Measurements from ENCODE around the gene MOSMO.
A peak's percentile ranks its signal among the peaks of the same experiment; 100 is the strongest.

MOSMO gene

GRCh38 chr16:22089910-22090309 is 82.0 kb downstream of the MOSMO start:
- no peak for DNase-seq (ENCODE audit: low read depth)
- TF ChIP-seq CTCF (conservative IDR thresholded peaks at IDR 0.05; ENCODE audit: low read length) = no peak
- H3K4me3 ChIP-seq (ENCODE audit: low read length) = no peak overlapping the region

DNA sequence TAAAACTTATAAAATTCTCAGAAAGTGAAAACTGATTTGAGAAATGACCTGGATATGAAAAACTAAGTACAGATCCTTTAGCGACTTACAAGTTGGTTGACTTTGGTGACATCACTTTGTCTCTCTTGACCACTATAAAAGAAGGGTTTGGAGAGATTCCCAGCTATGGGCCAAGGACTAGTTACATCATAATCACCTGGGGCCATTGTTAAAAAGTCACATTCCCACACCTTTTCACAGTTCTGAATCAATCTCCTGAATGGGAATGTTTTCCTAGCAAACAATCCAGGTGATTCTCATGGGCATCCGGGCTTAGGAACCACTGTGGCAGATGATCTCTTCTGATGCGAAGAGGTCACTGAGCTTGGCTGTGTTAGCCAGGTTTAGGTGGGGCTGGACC is 83.8 kb downstream of the MOSMO start:
- peak; percentile 14 for DNase-seq (ENCODE audit: low read depth)
- no peak for TF ChIP-seq CTCF (conservative IDR thresholded peaks at IDR 0.05; ENCODE audit: low read length)
- no peak overlapping the region for H3K4me3 ChIP-seq (ENCODE audit: low read length)

GRCh38 chr16:22092143-22092933 is 84.4 kb downstream of the MOSMO start, which contains the start of gene VWA3A:
Gene VWA3A (plus strand): TSS chr16:22092541. CDS start chr16:22092638, 97 bp downstream.
- peak within 1 kb of the TSS; percentile 20 for H3K4me3 ChIP-seq (ENCODE audit: low read length)
- peak; percentile 82 for DNase-seq (ENCODE audit: low read depth)
- no peak for TF ChIP-seq CTCF (conservative IDR thresholded peaks at IDR 0.05; ENCODE audit: low read length)

GRCh38 chr16:22093331-22093730 is 85.4 kb downstream of the MOSMO start:
- no peak for DNase-seq (ENCODE audit: low read depth)
- TF ChIP-seq CTCF (conservative IDR thresholded peaks at IDR 0.05; ENCODE audit: low read length) = no peak
- no peak overlapping the region for H3K4me3 ChIP-seq (ENCODE audit: low read length)

- DNase-seq (ENCODE audit: low read depth) = peak; percentile 24
- TF ChIP-seq CTCF (conservative IDR thresholded peaks at IDR 0.05; ENCODE audit: low read length) = no peak
- no peak overlapping the region for H3K4me3 ChIP-seq (ENCODE audit: low read length)
These were observed 86.1 kb downstream of the MOSMO start for GRCh38 chr16:22093996-22094395.

DNA sequence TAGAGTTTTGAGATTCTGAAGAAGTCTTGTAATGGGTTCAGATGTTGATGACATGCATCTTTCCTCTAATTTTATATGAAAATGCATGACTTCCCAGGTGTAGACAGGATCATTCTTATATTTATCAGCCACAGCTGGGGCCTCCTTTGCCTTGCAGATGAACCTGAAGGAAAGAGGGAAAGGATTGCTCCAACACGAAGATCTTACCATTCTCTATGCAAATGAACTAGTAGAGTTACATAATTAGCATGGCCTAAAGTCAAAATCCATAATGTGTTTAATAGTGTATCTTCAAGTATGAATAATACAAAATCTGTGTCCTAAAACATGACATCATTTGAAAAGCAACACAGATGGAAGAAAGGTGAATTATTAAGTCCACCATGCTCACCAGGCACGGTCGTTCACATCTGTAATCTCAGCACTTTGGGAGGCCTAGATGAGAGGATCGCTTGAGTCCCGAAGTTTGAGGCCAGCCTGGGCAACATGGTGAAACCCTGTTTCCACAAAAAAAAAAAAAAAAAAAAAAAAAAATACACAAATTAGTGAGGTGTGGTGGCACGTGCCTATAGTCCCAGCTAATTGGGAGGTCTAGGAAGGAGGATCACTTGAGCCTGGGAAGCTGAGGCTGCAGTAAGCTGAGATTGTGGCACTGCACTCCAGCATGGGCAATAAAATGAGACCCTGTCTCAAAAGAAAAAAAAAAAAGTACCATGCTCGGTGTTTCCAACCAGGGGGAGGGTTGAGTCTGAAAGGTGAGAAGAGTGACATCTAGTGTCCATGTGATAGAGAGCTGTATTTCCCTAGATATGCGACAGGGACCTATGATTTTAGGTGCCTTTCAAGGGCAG is 90.7 kb downstream of the MOSMO start:
- no peak overlapping the region for H3K4me3 ChIP-seq (ENCODE audit: low read length)
- peak; percentile 49 for DNase-seq (ENCODE audit: low read depth)
- TF ChIP-seq CTCF (conservative IDR thresholded peaks at IDR 0.05; ENCODE audit: low read length) = peak; percentile 75

Data from AG10803 (cell line).